MCF 10A (cell line): Measurements from ENCODE around the gene EME1. TPM values are rescaled to one million over a fixed set of nuclear protein-coding genes. Genes with fewer than 3 reads are reported as not detected.

Experiments
- BruUV-seq: library from RNA; stranded (reverse); fragments of 400-500 nt; replicated peaks from 2 replicates; lab custom pipeline; 2021; lab: Mats Ljungman, UMichigan
- CTCF ChIA-PET: fragments of 300-600 bp; sonication (Branson Sonifier 250); formaldehyde crosslinking; extraction: SDS; loops from one replicate; lab custom pipeline; 2021; ENCODE audit warnings: antibody characterized with exemption, inconsistent platforms; lab: Yijun Ruan, JAX
- POLR2A ChIA-PET: fragments of 300-600, 350-650 bp; sonication (Branson Sonifier 250); formaldehyde crosslinking; extraction: SDS; loops from one replicate; lab custom pipeline; 2020; ENCODE audit warnings: antibody characterized with exemption, inconsistent platforms; lab: Yijun Ruan, JAX
- DNase-seq: peaks from one replicate; pipeline ENCODE4 v3.0.0-alpha.2; 2018; ENCODE audit not compliant: unreplicated experiment
- H3K27ac Mint-ChIP-seq: one replicate; pipeline ENCODE4 v1.8.0; 2022; ENCODE audit warnings: mild to moderate bottlenecking, low read depth, mixed read lengths; ENCODE audit not compliant: unreplicated experiment
- H3K27me3 Mint-ChIP-seq: one replicate; pipeline ENCODE4 v1.8.0; 2022; ENCODE audit warnings: mixed read lengths; ENCODE audit not compliant: insufficient read depth, unreplicated experiment
- H3K36me3 Mint-ChIP-seq: one replicate; pipeline ENCODE4 v1.8.0; 2022; ENCODE audit warnings: mild to moderate bottlenecking, moderate library complexity, mixed read lengths; ENCODE audit not compliant: insufficient read depth, unreplicated experiment
- H3K4me1 Mint-ChIP-seq: one replicate; pipeline ENCODE4 v1.8.0; 2022; ENCODE audit warnings: mixed read lengths; ENCODE audit not compliant: insufficient read depth, unreplicated experiment
- H3K4me3 Mint-ChIP-seq: one replicate; pipeline ENCODE4 v1.8.0; 2022; ENCODE audit warnings: mild to moderate bottlenecking, moderate library complexity, mixed read lengths; ENCODE audit not compliant: unreplicated experiment
- H3K9me3 Mint-ChIP-seq: one replicate; pipeline ENCODE4 v1.8.0; 2022; ENCODE audit warnings: mixed read lengths; ENCODE audit not compliant: unreplicated experiment
- intact Hi-C: fragments of 100-400 bp; cut with micrococcal nuclease; formaldehyde crosslinking; loops from 2 replicates; pipeline ENCODE4 v1.14.1; 2022
- total RNA-seq: library from RNA; stranded (reverse); gene quantifications from 2 replicates; pipeline ENCODE4 v1.2.3, GENCODE V29; 2022
- TF ChIP-seq, protein P1 (sequence below): fragments of 200-600 bp; IDR thresholded peaks from one replicate; pipeline ENCODE4 v1.8.0; 2022; ENCODE audit warnings: antibody characterized with exemption, mild to moderate bottlenecking; ENCODE audit not compliant: unreplicated experiment

EME1 gene
- total RNA-seq, 1 experiment from 2014 or later: 6.0 TPM

- peaks cover 30% of the 10 kb centered on the region for H3K36me3 Mint-ChIP-seq
- CTCF ChIA-PET: interaction anchor here (0.6 to 5.2 kb wide), 9 partner anchors 11 to 384 kb away, joined by 3 to 46 read pairs (median 4); partner anchors contain the start of genes EME1, LRRC59 and MRPL27
- no peaks in the 10 kb centered on the region for H3K9me3 Mint-ChIP-seq
- H3K27me3 Mint-ChIP-seq: no peaks in the 10 kb centered on the region
- H3K27ac Mint-ChIP-seq: no peak overlapping the region
- POLR2A ChIA-PET: interaction anchor here (2.5 to 3.7 kb wide), 2 partner anchors 13 to 37 kb away, joined by 14 to 23 read pairs; partner anchors contain the start of gene LRRC59
- no TSS peak for BruUV-seq
- H3K4me3 Mint-ChIP-seq: no peak overlapping the region
- intact Hi-C loops: no loop called here
- H3K4me1 Mint-ChIP-seq: peaks cover 7% of the 10 kb centered on the region
- TF ChIP-seq, protein P1, sequence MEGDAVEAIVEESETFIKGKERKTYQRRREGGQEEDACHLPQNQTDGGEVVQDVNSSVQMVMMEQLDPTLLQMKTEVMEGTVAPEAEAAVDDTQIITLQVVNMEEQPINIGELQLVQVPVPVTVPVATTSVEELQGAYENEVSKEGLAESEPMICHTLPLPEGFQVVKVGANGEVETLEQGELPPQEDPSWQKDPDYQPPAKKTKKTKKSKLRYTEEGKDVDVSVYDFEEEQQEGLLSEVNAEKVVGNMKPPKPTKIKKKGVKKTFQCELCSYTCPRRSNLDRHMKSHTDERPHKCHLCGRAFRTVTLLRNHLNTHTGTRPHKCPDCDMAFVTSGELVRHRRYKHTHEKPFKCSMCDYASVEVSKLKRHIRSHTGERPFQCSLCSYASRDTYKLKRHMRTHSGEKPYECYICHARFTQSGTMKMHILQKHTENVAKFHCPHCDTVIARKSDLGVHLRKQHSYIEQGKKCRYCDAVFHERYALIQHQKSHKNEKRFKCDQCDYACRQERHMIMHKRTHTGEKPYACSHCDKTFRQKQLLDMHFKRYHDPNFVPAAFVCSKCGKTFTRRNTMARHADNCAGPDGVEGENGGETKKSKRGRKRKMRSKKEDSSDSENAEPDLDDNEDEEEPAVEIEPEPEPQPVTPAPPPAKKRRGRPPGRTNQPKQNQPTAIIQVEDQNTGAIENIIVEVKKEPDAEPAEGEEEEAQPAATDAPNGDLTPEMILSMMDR: no peak
- no peak for DNase-seq
These were observed 13.0 kb upstream of the EME1 start for GRCh38 chr17:50359998-50360461.

- Mint-ChIP-seq H3K27me3 (no peaks in the 10 kb centered on the region), H3K27ac (no peak overlapping the region), H3K36me3 (peaks cover 30% of the 10 kb centered on the region), H3K9me3 (no peaks in the 10 kb centered on the region), H3K4me3 (no peak overlapping the region), H3K4me1 (peaks cover 7% of the 10 kb centered on the region)
- ChIA-PET POLR2A (interaction anchor here (1.2 to 3.7 kb wide), 4 partner anchors 11 to 127 kb away, joined by 3 to 30 read pairs (median 18); partner anchors contain the start of genes EME1, LRRC59 and MRPL27), CTCF (interaction anchor here (0.6 to 5.2 kb wide), 21 partner anchors 9 to 416 kb away, joined by 3 to 46 read pairs (median 5); partner anchors contain the start of genes LRRC59 and RSAD1)
- TF ChIP-seq, protein P1: no peak
- no TSS peak for BruUV-seq
- intact Hi-C loops: no loop called here
- no peak for DNase-seq
These were observed 12.4 kb upstream of the EME1 start for GRCh38 chr17:50360486-50361115.

DNA sequence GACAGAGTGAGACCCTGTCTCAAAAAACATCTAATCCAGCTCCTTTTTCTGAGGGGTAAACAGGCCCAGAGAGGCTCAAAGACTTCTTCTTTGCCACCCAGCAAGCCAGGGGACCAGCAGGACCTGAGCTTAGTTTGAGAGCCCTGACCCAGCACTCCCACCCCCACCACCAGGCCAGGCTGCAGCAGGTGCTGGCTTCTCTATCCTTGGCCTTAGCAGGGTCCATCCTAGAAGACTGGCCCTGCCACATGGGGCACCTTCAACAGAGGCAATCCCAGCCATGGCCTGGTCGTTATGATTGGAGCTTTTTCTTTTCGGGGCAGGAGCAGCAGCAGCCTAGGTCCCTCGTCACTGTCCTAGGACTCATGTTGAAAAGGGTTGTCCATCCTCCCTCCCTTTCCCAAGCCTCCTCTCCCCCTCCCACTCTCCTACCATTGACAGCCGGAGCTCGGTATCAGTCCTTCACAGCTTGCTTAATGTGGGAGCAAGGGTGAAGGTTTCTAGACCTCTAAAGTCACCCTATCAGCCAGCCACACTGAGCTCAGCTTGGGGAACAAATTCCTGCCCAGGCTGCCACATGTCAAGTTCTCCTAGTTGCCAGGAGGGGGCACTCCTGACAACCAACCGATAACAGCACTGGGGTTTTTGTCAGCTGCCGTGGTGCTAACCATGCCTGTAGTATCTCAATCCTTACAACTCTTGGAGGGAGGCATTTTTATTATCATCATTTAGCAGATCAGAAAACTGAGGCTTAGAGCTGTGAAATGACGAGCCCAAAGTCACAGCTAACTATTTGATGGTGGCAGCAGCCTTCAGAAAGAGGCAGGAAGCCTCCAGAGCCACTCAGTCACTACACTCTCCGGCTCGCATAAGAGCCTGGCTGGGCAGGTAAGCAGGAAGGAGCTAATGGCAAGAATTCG, 11.2 kb upstream of the EME1 start:
- BruUV-seq: no TSS peak
- peak overlapping the region; percentile 67 for H3K27ac Mint-ChIP-seq

More for the DNA sequence above, 11.2 kb upstream of the EME1 start:
- intact Hi-C loops: no loop called here
- TF ChIP-seq, protein P1: peak; percentile 62
- POLR2A ChIA-PET: interaction anchor here (0.7 to 3.7 kb wide), 13 partner anchors 8 to 126 kb away, joined by 3 to 30 read pairs (median 5); partner anchors contain the start of genes EME1, LRRC59, MRPL27 and RSAD1
- peak; percentile 74 for DNase-seq
- peaks cover 7% of the 10 kb centered on the region for H3K4me1 Mint-ChIP-seq
- H3K9me3 Mint-ChIP-seq: no peaks in the 10 kb centered on the region
- CTCF ChIA-PET: interaction anchor here (0.5 to 5.2 kb wide), 49 partner anchors 8 to 713 kb away, joined by 3 to 46 read pairs (median 4); partner anchors contain the start of genes ACSF2, LRRC59, RSAD1 and XYLT2
- H3K27me3 Mint-ChIP-seq: no peaks in the 10 kb centered on the region
- H3K36me3 Mint-ChIP-seq: peaks cover 27% of the 10 kb centered on the region
- H3K4me3 Mint-ChIP-seq: no peak overlapping the region
